H1 (cell line): ENCODE measurements around the gene P2RX6.

ENCODE experiments used
- BRCA1 ChIP-seq: IDR thresholded peaks from 2 replicates; pipeline ENCODE4 v1.6.1; 2012; ENCODE audit warnings: low read depth, low read length, improper control_type of control experiment
- CHD1 ChIP-seq: IDR thresholded peaks from 2 replicates; pipeline ENCODE4 v1.6.1; 2012; ENCODE audit warnings: low read depth, low read length, improper control_type of control experiment
- CHD2 ChIP-seq: IDR thresholded peaks from 2 replicates; pipeline ENCODE4 v1.6.1; 2012; ENCODE audit warnings: low read length, improper control_type of control experiment
- GABPA ChIP-seq: IDR thresholded peaks from 2 replicates; pipeline ENCODE4 v1.6.1; 2011; ENCODE audit warnings: mild to moderate bottlenecking, low read length, moderate library complexity, borderline replicate concordance; ENCODE audit not compliant: insufficient read depth
- HDAC6 ChIP-seq: IDR thresholded peaks from one replicate; pipeline ENCODE4 v1.7.1; 2012; ENCODE audit warnings: low read depth, mild to moderate bottlenecking, inconsistent platforms, low read length, moderate library complexity
- JUND ChIP-seq: IDR thresholded peaks from 2 replicates; pipeline ENCODE4 v1.6.1; 2011; ENCODE audit warnings: mild to moderate bottlenecking, improper control_type of control experiment, low read length
- KDM1A ChIP-seq: fragments of 200-600, 300-600 bp; sonication (generic); IDR thresholded peaks from 2 replicates; pipeline ENCODE4 v1.7.1; 2016; ENCODE audit warnings: mild to moderate bottlenecking, low read length, borderline replicate concordance
- POLR2A ChIP-seq, 2 experiments: IDR thresholded peaks; 1 replicate in 1 of 2; 2 replicates in 1 of 2; pipeline ENCODE4 v1.6.1; 2011; ENCODE audit warnings: low read depth in 2 of 2, low read length in 2 of 2, mild to moderate bottlenecking in 2 of 2; ENCODE audit errors: control extremely low read depth in 1 of 2
- POLR2AphosphoS5 ChIP-seq: IDR thresholded peaks from 2 replicates; pipeline ENCODE4 v1.6.1; 2011; ENCODE audit warnings: low read depth, low read length
- TAF1 ChIP-seq: IDR thresholded peaks from 2 replicates; pipeline ENCODE4 v1.6.1; 2011; ENCODE audit warnings: mild to moderate bottlenecking, low read depth, low read length
- TCF12 ChIP-seq: IDR thresholded peaks from 2 replicates; pipeline ENCODE4 v1.6.1; 2011; ENCODE audit warnings: low read depth, mild to moderate bottlenecking, low read length
- TF ChIP-seq, protein P1 (sequence below), 3 experiments: IDR thresholded peaks; 1 replicate in 2 of 3; 2 replicates in 1 of 3; pipeline versions ENCODE4 v1.5.1 to v1.6.1; 2011; ENCODE audit warnings: low read length in 3 of 3, mild to moderate bottlenecking in 3 of 3, inconsistent platforms in 2 of 3, low read depth in 1 of 3, moderate library complexity in 1 of 3; ENCODE audit not compliant: insufficient read depth in 1 of 3; ENCODE audit errors: control extremely low read depth in 1 of 3

DNA sequence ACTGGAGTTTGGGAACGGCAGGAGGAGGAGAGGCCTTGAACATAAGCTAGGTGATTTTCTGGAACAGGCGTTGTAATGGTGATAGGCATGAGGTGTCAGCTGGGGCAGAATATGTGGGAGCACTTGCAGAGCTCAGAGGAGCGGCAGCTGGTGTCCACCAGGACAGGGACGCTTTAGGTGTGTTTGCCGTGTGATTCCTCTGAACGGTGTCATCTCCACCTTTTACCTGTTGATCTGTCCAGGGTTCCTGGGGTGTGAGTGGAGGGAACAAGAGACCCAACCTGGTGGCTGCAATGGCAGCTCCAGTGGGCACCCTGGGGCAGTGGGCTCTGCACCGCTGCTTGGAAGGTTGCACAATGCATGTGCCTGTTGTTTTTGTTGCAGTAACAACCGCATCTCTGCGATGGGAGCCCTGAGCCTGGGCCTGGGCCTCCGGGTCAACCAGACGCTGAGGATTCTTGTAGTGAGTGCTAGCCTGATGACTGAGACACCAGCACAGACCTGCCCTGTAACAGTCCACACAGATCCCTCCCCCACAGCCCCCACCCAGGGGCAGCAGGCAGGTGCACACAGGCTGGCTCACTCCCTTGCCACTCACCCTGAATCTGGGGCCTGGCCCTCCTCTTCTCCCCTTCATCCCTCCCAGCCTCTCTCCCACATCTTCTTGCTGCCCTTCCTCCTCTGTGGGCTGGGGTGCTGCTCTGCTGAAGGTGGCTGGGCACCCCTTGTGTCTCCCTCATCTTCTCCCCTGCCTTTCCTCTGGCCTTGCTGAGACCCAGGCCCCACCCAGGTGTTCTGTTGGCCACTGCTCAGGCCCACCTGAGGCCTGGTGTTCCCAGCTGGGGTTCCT lies 40.0 kb downstream of the P2RX6 start:
- TF ChIP-seq CHD2 (no peak), GABPA (no peak), POLR2A (IDR thresholded peaks at IDR 0.05; ENCODE audit: control extremely low read depth in 1 of 2, low read depth in 2 of 2, low read length in 2 of 2) (no peak), CHD1 (no peak), KDM1A (no peak), JUND (no peak), HDAC6 (no peak), POLR2AphosphoS5 (no peak), TCF12 (no peak), TAF1 (no peak), BRCA1 (no peak)
- TF ChIP-seq, protein P1, sequence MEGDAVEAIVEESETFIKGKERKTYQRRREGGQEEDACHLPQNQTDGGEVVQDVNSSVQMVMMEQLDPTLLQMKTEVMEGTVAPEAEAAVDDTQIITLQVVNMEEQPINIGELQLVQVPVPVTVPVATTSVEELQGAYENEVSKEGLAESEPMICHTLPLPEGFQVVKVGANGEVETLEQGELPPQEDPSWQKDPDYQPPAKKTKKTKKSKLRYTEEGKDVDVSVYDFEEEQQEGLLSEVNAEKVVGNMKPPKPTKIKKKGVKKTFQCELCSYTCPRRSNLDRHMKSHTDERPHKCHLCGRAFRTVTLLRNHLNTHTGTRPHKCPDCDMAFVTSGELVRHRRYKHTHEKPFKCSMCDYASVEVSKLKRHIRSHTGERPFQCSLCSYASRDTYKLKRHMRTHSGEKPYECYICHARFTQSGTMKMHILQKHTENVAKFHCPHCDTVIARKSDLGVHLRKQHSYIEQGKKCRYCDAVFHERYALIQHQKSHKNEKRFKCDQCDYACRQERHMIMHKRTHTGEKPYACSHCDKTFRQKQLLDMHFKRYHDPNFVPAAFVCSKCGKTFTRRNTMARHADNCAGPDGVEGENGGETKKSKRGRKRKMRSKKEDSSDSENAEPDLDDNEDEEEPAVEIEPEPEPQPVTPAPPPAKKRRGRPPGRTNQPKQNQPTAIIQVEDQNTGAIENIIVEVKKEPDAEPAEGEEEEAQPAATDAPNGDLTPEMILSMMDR (IDR thresholded peaks at IDR 0.05; ENCODE audit: control extremely low read depth in 1 of 3, insufficient read depth in 1 of 3, low read depth in 1 of 3, low read length in 3 of 3) = no peak
